Measurements from ENCODE around the gene SMPD3. TPM values are rescaled to one million over a fixed set of nuclear protein-coding genes. Genes with fewer than 3 reads are reported as not detected.

The SMPD3 gene
- total RNA-seq, 1 experiment from 2014 or later, result 0.89 TPM

DNA sequence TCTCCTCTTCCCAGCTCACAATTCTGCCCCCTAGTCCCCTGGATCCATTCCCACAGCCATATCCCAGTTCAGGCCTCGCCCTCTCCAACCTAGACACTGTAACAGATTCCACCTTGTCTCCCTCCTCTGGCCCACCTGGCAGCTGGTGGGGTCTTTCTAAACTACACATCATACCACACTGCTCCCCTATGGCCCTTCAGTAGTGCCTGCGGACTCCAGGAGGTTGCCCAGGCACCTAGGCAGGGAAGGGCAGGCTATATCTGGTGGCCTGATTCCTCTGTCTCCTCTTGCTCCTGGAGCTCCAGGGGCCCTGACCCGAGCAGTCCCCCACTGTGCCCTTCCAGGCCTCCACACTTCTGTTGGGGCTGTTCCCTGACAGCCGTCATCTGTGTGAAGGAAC, 64.5 kb downstream of the SMPD3 start (continued):
- no peak for TF ChIP-seq TCF7L2 (IDR thresholded peaks at IDR 0.05; ENCODE audit: borderline replicate concordance, extremely low read depth, insufficient read depth, insufficient read length)
- TF ChIP-seq RAD21 (IDR thresholded peaks at IDR 0.05; ENCODE audit: low read depth), result no peak
- no peak for TF ChIP-seq YY1 (IDR thresholded peaks at IDR 0.05; ENCODE audit: extremely low read depth, insufficient replicate concordance, low read depth, low read length)
- no peak for TF ChIP-seq POLR2A (IDR thresholded peaks at IDR 0.05; ENCODE audit: borderline replicate concordance, extremely low read depth, insufficient read depth, insufficient read length)
- TF ChIP-seq, protein P1, sequence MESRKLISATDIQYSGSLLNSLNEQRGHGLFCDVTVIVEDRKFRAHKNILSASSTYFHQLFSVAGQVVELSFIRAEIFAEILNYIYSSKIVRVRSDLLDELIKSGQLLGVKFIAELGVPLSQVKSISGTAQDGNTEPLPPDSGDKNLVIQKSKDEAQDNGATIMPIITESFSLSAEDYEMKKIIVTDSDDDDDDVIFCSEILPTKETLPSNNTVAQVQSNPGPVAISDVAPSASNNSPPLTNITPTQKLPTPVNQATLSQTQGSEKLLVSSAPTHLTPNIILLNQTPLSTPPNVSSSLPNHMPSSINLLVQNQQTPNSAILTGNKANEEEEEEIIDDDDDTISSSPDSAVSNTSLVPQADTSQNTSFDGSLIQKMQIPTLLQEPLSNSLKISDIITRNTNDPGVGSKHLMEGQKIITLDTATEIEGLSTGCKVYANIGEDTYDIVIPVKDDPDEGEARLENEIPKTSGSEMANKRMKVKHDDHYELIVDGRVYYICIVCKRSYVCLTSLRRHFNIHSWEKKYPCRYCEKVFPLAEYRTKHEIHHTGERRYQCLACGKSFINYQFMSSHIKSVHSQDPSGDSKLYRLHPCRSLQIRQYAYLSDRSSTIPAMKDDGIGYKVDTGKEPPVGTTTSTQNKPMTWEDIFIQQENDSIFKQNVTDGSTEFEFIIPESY (IDR thresholded peaks at IDR 0.05; ENCODE audit: extremely low read depth, insufficient replicate concordance, low read length), result no peak
- no peak for TF ChIP-seq JUND (IDR thresholded peaks at IDR 0.05)
- no peak for TF ChIP-seq ELF1 (IDR thresholded peaks at IDR 0.05; ENCODE audit: borderline replicate concordance, low read depth)
- TF ChIP-seq, protein P2, sequence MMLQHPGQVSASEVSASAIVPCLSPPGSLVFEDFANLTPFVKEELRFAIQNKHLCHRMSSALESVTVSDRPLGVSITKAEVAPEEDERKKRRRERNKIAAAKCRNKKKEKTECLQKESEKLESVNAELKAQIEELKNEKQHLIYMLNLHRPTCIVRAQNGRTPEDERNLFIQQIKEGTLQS (IDR thresholded peaks at IDR 0.05), result no peak
- no peak for TF ChIP-seq FOSL1 (IDR thresholded peaks at IDR 0.05; ENCODE audit: low read depth)

DNA sequence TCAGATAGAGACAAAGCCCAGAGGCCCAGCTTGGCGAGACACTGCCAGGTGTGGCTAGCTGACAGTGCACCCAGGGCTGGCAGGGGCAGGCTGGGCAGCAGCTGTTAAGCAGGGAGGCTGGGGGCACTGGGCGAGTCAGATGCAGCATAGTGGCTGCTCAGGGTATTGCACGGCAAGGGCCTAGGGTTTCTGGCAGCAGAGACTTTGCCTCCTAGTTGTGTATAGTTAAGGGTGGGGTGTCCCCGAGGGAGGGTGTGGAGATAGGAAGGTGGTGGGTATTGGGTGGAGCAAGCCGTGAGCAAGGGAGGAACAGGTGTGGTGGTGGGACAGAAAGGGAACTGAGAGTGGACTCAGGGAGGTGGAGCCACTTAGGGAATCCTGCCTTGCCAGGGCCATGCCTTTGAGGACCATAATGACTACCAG, 66.0 kb downstream of the SMPD3 start:
- ChIA-PET POLR2A (no interaction called here), RAD21 (ENCODE audit: low non-redundant PET in 1 of 2, low total read pairs in 2 of 2, uncharacterized antibody in 2 of 2, unreplicated experiment in 2 of 2) (no interaction called here), CTCF (interaction anchor here (1.0 to 1.4 kb wide), 2 partner anchors 10 to 14 kb away, joined by 3 read pairs; no protein-coding TSS in a partner anchor)
- Histone ChIP-seq H3K9me3 (ENCODE audit: control insufficient read depth in 1 of 2, insufficient read depth in 1 of 2, low read depth in 1 of 2, low read length in 2 of 2) (no peaks in the 10 kb centered on the region), H3K9ac (ENCODE audit: low read length) (no peak overlapping the region), H3K27ac (ENCODE audit: low read depth, low read length) (no peak overlapping the region), H3K4me1 (ENCODE audit: control insufficient read depth in 1 of 2, insufficient read depth in 2 of 2, low read length in 2 of 2) (peaks cover 0 to 12% of the 10 kb centered on the region in 2 experiments; a peak in 1 of 4 replicates), H2AFZ (ENCODE audit: low read depth, low read length, poor library complexity, severe bottlenecking) (no peak overlapping the region), H3K4me3 (replicated peaks in 1 of 2; ENCODE audit: low read depth in 1 of 2, low read length in 2 of 2) (no peak overlapping the region), H3K4me2 (ENCODE audit: low read length) (no peak overlapping the region), H3K27me3 (ENCODE audit: insufficient read depth, low read length) (no peaks in the 10 kb centered on the region), H3K79me2 (ENCODE audit: insufficient read depth, low read length) (no peaks in the 10 kb centered on the region), H3K36me3 (ENCODE audit: control insufficient read depth in 1 of 2, insufficient read depth in 2 of 2, low read length in 2 of 2) (no peaks in the 10 kb centered on the region), H3K9me2 (ENCODE audit: insufficient read depth) (no peaks in the 10 kb centered on the region), H4K20me1 (ENCODE audit: insufficient read depth) (no peaks in the 10 kb centered on the region)
- intact Hi-C loops (cut with micrococcal nuclease), result no loop called here
- ATAC-seq, result peak; percentile 88
- TF ChIP-seq, protein P3, sequence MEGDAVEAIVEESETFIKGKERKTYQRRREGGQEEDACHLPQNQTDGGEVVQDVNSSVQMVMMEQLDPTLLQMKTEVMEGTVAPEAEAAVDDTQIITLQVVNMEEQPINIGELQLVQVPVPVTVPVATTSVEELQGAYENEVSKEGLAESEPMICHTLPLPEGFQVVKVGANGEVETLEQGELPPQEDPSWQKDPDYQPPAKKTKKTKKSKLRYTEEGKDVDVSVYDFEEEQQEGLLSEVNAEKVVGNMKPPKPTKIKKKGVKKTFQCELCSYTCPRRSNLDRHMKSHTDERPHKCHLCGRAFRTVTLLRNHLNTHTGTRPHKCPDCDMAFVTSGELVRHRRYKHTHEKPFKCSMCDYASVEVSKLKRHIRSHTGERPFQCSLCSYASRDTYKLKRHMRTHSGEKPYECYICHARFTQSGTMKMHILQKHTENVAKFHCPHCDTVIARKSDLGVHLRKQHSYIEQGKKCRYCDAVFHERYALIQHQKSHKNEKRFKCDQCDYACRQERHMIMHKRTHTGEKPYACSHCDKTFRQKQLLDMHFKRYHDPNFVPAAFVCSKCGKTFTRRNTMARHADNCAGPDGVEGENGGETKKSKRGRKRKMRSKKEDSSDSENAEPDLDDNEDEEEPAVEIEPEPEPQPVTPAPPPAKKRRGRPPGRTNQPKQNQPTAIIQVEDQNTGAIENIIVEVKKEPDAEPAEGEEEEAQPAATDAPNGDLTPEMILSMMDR (IDR thresholded peaks at IDR 0.05 in 2 of 3, conservative IDR thresholded peaks at IDR 0.05 in 1 of 3; ENCODE audit: borderline replicate concordance in 1 of 3, insufficient read depth in 1 of 3, low read depth in 2 of 3, low read length in 2 of 3), result peak in 2 of 3 experiments; percentile 64 to 69; a peak in 4 of 6 replicates
- TF ChIP-seq JUND (IDR thresholded peaks at IDR 0.05), result no peak
- no TSS peak for BruUV-seq (replicated peaks)
- no peak for DNase-seq (ENCODE audit: low read depth, low spot score)

Data from HCT116 (cell line).